Small intestine (tissue), 7 donors: ENCODE results near the gene SPATA6. TPM values are rescaled to one million over a fixed set of nuclear protein-coding genes. Genes with fewer than 3 reads are reported as not detected.
"Not testable (repeated sequence)": the region's sequence is repeated elsewhere in the genome, so short reads cannot be mapped to it uniquely, and the experiment has no call there.

Experiments
- DNase-seq, 2 donors: peaks; one replicate each; pipeline versions ENCODE4 v3.0.0 to v3.0.0-alpha.2; 2013
- FAIRE-seq: peaks from 2 replicates; lab custom pipeline; 2012; peaks lifted over from hg19 to GRCh38; lab: Jason Lieb, UNC
- H3K27ac ChIP-seq, 3 donors: one replicate each; pipeline ENCODE4 v1.5.1; 2013; ENCODE audit warnings: low read length in 2 of 3, mild to moderate bottlenecking in 2 of 3, control low read depth in 1 of 3, inconsistent platforms in 1 of 3, low read depth in 1 of 3, moderate library complexity in 1 of 3
- H3K27me3 ChIP-seq, 3 donors: one replicate each; pipeline ENCODE4 v1.6.1; 2013; ENCODE audit warnings: low read length in 3 of 3, inconsistent platforms in 1 of 3; ENCODE audit not compliant: control insufficient read depth in 3 of 3, insufficient read depth in 3 of 3
- H3K36me3 ChIP-seq, 3 donors: one replicate each; pipeline ENCODE4 v1.6.1; 2013; ENCODE audit warnings: low read length in 3 of 3, inconsistent platforms in 1 of 3, low read depth in 1 of 3, mild to moderate bottlenecking in 1 of 3, moderate library complexity in 1 of 3; ENCODE audit not compliant: control insufficient read depth in 3 of 3, insufficient read depth in 2 of 3
- H3K4me1 ChIP-seq, 3 donors: one replicate each; pipeline ENCODE4 v1.6.1; 2013; ENCODE audit warnings: low read length in 2 of 3, inconsistent platforms in 1 of 3, low read depth in 1 of 3, mild to moderate bottlenecking in 1 of 3, moderate library complexity in 1 of 3; ENCODE audit not compliant: control insufficient read depth in 3 of 3, insufficient read depth in 2 of 3
- H3K4me3 ChIP-seq, 3 donors: one replicate each; pipeline ENCODE4 v1.5.1; 2013; ENCODE audit warnings: low read length in 3 of 3, control low read depth in 1 of 3, inconsistent platforms in 1 of 3, low read depth in 1 of 3, mild to moderate bottlenecking in 1 of 3, moderate library complexity in 1 of 3
- H3K9me3 ChIP-seq, 2 donors: one replicate each; pipeline ENCODE4 v1.6.1; 2013; ENCODE audit warnings: low read depth in 1 of 2, low read length in 1 of 2; ENCODE audit not compliant: control insufficient read depth in 2 of 2, insufficient read depth in 1 of 2
- WGBS, 3 donors: extraction: QIAGEN DNeasy Blood & Tissue Kit; methylation state at CpG; one replicate each; pipeline ENCODE4 v1.1.7; 2013; 5-methylcytosine and 5-hydroxymethylcytosine counted together
- polyA plus RNA-seq, 4 donors: library from polyadenylated mRNA; stranded (reverse) in 3 of 4; unstranded in 1 of 4; fragments of 200-250 nt in 3 of 4; fragments of 120-200 nt in 1 of 4; gene quantifications; one replicate each; pipeline versions ENCODE4 v1.2.1 to v1.2.3, GENCODE V29; 2013
- donor health status: healthy with polysubstance abuse.
- donor health status: control.
- donor health status: control.
- donor health status: Bipolar disorder and iron deficiency.
- donor health status: healthy.

The SPATA6 gene
- polyA plus RNA-seq, 4 donors: 2.5 to 6.2 (median 3.1) TPM

GRCh38 chr1:48329486-48329885 lies 142.5 kb downstream of the SPATA6 start:
- Histone ChIP-seq H3K4me1 (no peaks in the 10 kb centered on the region), H3K27ac (no peak overlapping the region), H3K9me3 (peaks cover 1 to 24% of the 10 kb centered on the region in 2 donors), H3K4me3 (no peak overlapping the region), H3K27me3 (no peaks in the 10 kb centered on the region), H3K36me3 (peaks cover 0 to 19% (median 2%) of the 10 kb centered on the region in 3 donors)
- FAIRE-seq (no peak), DNase-seq (no peak)
- 65 to 82% (median 81%) methylated on average over 7 of the region's 7 CpGs for WGBS, 3 donors

- not testable (repeated sequence) for H3K27ac ChIP-seq, H3K4me3 ChIP-seq, H3K4me1 ChIP-seq, H3K36me3 ChIP-seq, H3K27me3 ChIP-seq, H3K9me3 ChIP-seq, FAIRE-seq, DNase-seq
- 91 to 96% (median 93%) methylated on average over 11 of the region's 11 CpGs for whole genome bisulfite sequencing, 3 donors
Measured at GRCh38 chr1:48311829-48312228, 160.2 kb downstream of the SPATA6 start.

- H3K9me3 ChIP-seq: peaks cover 0 to 7% of the 10 kb centered on the region in 2 donors
- H3K36me3 ChIP-seq: peaks cover 0 to 7% (median 0%) of the 10 kb centered on the region in 3 donors
- FAIRE-seq (no peak), DNase-seq (no peak)
- H3K4me3 ChIP-seq: no peak overlapping the region
- no peak overlapping the region for H3K27ac ChIP-seq
- no peaks in the 10 kb centered on the region for H3K27me3 ChIP-seq
- no peaks in the 10 kb centered on the region for H3K4me1 ChIP-seq
- WGBS, 3 donors: 76 to 83% (median 77%) methylated on average over 2 of the region's 2 CpGs
Measured at GRCh38 chr1:48309564-48310082, 162.4 kb downstream of the SPATA6 start.

- Histone ChIP-seq H3K27ac (no peak overlapping the region), H3K4me1 (no peaks in the 10 kb centered on the region), H3K27me3 (no peaks in the 10 kb centered on the region), H3K4me3 (no peak overlapping the region), H3K9me3 (peaks cover 0 to 3% of the 10 kb centered on the region in 2 donors), H3K36me3 (no peaks in the 10 kb centered on the region)
- DNase-seq: no peak
- no peak for FAIRE-seq
Measured at GRCh38 chr1:48302652-48303051, 169.4 kb downstream of the SPATA6 start.

- no peak for DNase-seq
- Histone ChIP-seq H3K27me3 (no peaks in the 10 kb centered on the region), H3K36me3 (no peaks in the 10 kb centered on the region), H3K27ac (no peak overlapping the region), H3K9me3 (no peaks in the 10 kb centered on the region), H3K4me3 (no peak overlapping the region), H3K4me1 (no peaks in the 10 kb centered on the region)
- 74 to 82% (median 75%) methylated on average over 1 of the region's 1 CpG for WGBS, 3 donors
- FAIRE-seq: no peak
Measured at GRCh38 chr1:48294656-48295055, 177.3 kb downstream of the SPATA6 start.

GRCh38 chr1:48294094-48294493 lies 177.9 kb downstream of the SPATA6 start:
- WGBS, 3 donors: 90 to 93% (median 92%) methylated on average over 6 of the region's 6 CpGs
- FAIRE-seq, H3K4me3 ChIP-seq, H3K27ac ChIP-seq, DNase-seq, H3K4me1 ChIP-seq, H3K9me3 ChIP-seq, H3K27me3 ChIP-seq, H3K36me3 ChIP-seq: not testable (repeated sequence)

GRCh38 chr1:48292706-48293105 lies 179.3 kb downstream of the SPATA6 start:
- Histone ChIP-seq H3K36me3 (no peaks in the 10 kb centered on the region), H3K4me1 (no peaks in the 10 kb centered on the region), H3K27ac (no peak overlapping the region), H3K27me3 (no peaks in the 10 kb centered on the region), H3K9me3 (no peaks in the 10 kb centered on the region), H3K4me3 (no peak overlapping the region)
- FAIRE-seq (no peak), DNase-seq (no peak)
- WGBS, 3 donors: 88 to 97% (median 92%) methylated on average over 5 of the region's 5 CpGs

GRCh38 chr1:48291421-48291820 lies 180.6 kb downstream of the SPATA6 start:
- 87 to 96% (median 91%) methylated on average over 4 of the region's 4 CpGs for WGBS, 3 donors

GRCh38 chr1:48285525-48285924 lies 186.5 kb downstream of the SPATA6 start:
- Histone ChIP-seq H3K36me3 (no peaks in the 10 kb centered on the region), H3K4me3 (no peak overlapping the region), H3K27ac (no peak overlapping the region), H3K27me3 (no peaks in the 10 kb centered on the region), H3K9me3 (no peaks in the 10 kb centered on the region), H3K4me1 (no peaks in the 10 kb centered on the region)
- DNase-seq: peak in 1 of 2 donors; percentile 22
- WGBS, 3 donors: 74 to 84% (median 76%) methylated on average over 3 of the region's 3 CpGs
- FAIRE-seq: no peak

More at GRCh38 chr1:48291421-48291820, 180.6 kb downstream of the SPATA6 start:
- no peak for DNase-seq
- no peak for FAIRE-seq
- Histone ChIP-seq H3K9me3 (no peaks in the 10 kb centered on the region), H3K27ac (no peak overlapping the region), H3K36me3 (no peaks in the 10 kb centered on the region), H3K27me3 (no peaks in the 10 kb centered on the region), H3K4me1 (no peaks in the 10 kb centered on the region), H3K4me3 (no peak overlapping the region)
